Measurements from ENCODE around the gene UNC119. TPM values are rescaled to one million over a fixed set of nuclear protein-coding genes. Genes with fewer than 3 reads are reported as not detected.
A peak's percentile ranks its signal among the peaks of the same experiment; 100 is the strongest.
"Not testable (repeated sequence)": the region's sequence is repeated elsewhere in the genome, so short reads cannot be mapped to it uniquely, and the experiment has no call there.

Gene UNC119
- 39.0 and 39.7 TPM in 2 replicates for total RNA-seq (2014; rRNA removed; shearing (Covaris generic))

- DNase-seq (ENCODE audit: low spot score), result no peak
Observed at GRCh38 chr17:28552176-28552999, at the start of gene UNC119. Gene UNC119 (minus strand): TSS chr17:28552624. CDS start chr17:28552557, 67 bp downstream.

GRCh38 chr17:28599311-28600184 is 47.1 kb upstream of the UNC119 start:
- DNase-seq (ENCODE audit: low spot score), result peak; percentile 73

DNA sequence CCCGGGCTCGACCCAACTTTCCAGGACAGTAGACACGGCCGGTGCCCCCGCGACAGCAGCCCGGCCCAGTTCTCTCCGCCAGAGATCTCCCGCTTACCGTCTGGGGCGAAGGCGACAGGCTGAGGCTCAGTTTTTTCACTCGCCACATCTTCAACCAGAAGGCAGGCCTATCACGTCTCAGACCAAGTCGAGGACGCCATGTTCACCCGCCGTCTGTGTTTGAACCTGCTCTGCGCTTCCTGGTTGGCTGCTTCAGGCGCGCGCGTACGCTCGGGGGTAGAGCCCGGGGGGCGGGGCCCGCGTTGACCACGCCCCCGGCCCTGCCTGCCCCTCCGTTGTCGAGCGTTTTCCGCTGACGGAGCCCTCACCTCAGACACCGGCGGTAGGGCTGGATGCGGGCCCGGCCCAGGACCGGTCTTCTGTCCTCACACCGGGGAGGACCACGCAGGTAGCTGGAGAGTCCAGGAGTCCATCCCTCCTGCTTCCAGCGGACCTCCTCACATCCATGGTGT is 46.4 kb upstream of the UNC119 start, which contains the start of gene SPAG5:
SPAG5 (minus strand) TSS at position 227 of the 512 bp plus-strand sequence; CDS start at position 148, 79 bp downstream.
- DNase-seq (ENCODE audit: low spot score), result peak; percentile 89

- no peak for DNase-seq (ENCODE audit: low spot score)
Observed at GRCh38 chr17:28598389-28598788, 46.0 kb upstream of the UNC119 start.

DNA sequence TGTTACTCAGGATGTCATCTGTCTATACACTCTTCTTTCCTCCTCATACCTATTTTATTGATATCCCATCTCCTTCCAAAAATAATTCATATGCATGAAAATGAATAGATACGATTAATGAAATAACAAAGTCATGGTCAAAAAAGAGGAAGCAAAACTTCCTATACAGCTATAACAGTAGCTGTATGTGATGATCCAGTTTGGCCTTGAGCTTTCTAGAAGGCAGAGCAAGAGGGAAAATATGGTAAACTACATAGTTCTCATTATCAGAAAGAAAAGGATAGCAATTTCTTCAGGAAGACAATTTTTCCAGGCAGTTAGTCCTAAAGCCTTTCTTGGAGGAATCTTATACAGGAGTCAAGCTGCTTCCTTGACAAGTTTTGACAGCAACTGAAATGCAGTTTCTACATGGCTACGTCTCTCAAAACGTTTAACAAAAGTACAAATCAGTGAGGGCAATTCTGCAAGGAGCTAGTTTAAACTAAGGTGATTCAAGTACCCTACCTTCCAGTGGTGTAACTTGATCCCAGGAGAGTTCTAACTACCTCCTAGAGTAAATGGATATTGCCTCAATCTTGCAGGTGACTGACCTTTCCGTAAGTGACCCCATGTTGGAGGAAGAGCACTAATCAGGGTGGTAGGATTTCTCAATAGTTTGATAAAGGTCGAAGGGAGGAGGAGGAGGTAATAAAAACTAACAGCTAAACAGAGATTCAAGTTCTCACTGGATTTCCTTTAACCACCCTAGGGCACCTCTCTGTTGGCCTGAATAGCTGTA is 45.4 kb upstream of the UNC119 start:
- no peak for DNase-seq (ENCODE audit: low spot score)

- no peak for DNase-seq (ENCODE audit: low spot score)
Observed at GRCh38 chr17:28592260-28592659, 39.8 kb upstream of the UNC119 start.

GRCh38 chr17:28585851-28586250 is 33.4 kb upstream of the UNC119 start:
- no peak for DNase-seq (ENCODE audit: low spot score)

DNA sequence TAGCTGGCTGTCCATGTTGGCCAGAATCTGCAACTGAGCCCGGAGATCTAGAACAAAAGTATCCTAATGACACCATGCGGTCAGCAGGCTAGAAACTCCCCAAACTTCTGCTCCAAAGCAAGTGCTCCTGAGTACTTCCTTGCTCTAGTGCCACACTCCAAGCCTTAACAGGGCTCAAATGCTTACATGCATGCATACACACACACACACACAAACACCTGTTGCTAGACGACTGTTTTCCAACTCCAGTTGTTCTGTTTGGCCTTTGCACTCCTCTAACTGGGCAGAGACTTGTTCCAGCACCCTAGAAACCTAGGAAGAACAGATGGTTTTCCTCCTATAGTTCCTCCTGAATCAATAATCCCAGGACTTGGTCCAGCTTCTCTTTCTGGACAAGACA is 32.0 kb upstream of the UNC119 start:
- no peak for DNase-seq (ENCODE audit: low spot score)

DNA sequence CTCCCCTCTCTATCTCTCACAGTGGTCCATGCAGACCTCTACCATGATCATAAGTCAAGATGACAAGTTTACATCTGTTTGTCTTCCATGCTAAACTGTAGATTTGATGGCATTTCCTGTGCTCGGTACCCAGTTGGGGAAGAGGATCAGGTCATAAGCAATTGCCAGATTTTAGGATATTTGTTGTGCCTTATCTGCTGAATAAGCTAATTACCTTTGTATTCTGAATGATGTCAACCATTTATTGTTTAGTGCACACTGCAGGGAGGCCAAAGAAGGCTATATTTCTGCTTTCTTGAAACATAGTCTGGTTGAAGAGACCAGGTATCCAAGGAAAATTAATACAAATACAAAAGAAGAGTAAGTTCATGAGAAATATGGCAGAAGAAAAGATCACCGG is 30.1 kb upstream of the UNC119 start:
- DNase-seq (ENCODE audit: low spot score), result no peak

- DNase-seq (ENCODE audit: low spot score), result no peak
Observed at GRCh38 chr17:28580959-28581358, 28.5 kb upstream of the UNC119 start.

GRCh38 chr17:28579526-28579925 is 27.1 kb upstream of the UNC119 start:
- DNase-seq (ENCODE audit: low spot score), result no peak

DNA sequence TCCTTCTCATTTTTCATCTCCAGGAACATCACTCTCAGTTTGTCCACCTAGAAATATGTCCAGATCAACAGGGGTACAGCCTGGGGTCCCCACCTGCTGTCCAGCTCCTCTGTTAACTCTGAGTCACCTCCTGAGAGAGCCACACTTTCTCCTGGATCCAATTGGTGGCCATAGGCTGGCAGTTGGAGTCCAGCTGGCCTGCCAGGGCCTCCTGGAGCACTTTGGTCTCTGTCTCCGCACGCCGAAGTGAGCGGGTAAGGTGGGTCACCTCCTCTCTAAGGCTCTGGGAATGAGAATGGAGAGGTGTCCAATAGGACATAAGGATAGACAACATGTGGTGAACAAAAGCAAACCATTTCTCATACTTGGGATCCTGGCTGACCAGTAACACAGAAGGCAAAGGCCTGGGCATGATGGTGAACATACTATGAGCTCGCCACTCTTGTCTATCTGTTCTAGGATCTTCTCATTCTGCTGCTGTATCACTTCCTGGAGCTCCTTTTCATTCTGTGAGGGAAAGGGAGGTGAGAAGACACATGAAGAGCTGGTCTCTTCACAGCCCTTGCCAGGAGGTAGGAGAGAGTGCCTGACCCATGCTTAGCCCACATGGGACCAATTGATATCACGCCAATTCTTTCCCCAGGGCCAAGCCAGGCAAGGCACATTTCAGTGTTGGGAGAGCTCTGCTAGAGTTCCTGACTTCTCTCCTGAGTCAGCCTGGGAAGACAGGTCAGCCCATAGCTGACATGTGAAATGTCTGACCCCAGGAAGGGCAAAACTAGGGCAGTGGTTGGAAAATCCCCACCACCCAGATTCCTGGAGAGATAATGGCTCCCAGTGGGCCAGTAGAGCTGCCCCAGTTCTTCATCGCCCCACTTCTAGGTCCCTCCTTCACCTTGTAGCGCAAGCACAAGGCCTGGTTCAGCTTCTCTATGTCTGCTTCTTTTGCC is 26.1 kb upstream of the UNC119 start:
- no peak for DNase-seq (ENCODE audit: low spot score)

DNA sequence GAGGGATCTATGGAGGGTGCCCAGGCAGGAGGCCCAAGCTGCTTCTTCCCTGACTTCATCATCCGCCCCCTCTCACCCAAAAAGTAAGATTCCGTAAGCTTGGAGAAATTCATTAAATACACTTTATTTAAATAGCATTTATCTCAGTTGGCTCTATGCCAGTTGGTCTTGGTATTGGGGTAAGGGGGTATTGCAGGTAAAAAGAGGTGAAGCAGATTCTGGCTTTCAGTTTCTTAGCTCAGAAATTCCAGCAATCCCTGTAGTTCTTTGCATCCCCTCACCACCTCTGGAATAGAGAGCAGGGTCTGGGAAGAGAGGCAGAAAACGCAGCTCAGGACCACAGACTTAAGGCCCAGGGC is 25.0 kb upstream of the UNC119 start:
- DNase-seq (ENCODE audit: low spot score), result no peak

GRCh38 chr17:28576758-28577465 is 24.5 kb upstream of the UNC119 start, which contains the start of gene ALDOC:
Gene ALDOC (minus strand): TSS chr17:28576895. CDS start chr17:28575532, 1,363 bp downstream.
- peak; percentile 34 for DNase-seq (ENCODE audit: low spot score)

DNA sequence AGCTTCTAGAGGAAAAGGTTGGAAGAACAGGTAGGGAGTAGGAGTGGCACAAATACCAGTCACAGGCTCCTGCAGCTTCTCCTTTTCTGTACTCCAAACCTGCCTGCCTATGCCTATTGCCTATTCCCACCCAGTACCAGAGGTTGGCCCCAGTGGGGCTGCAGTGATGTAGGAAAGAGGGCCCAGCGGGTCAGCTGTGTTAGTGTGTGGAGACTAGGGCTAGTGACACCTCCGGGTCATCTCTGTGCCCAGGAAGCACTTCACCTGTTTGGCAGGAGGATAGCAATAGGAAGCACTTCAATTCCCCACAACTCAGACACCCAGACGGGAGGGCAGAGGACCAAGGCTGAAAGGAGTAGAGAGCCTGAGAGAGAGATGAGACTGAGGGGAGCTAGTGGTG is 23.6 kb upstream of the UNC119 start:
- DNase-seq (ENCODE audit: low spot score), result not testable (repeated sequence)

- no peak for DNase-seq (ENCODE audit: low spot score)
Observed at GRCh38 chr17:28575126-28575795, 22.8 kb upstream of the UNC119 start.

- DNase-seq (ENCODE audit: low spot score), result no peak
Observed at GRCh38 chr17:28574526-28574925, 22.1 kb upstream of the UNC119 start.

- no peak for DNase-seq (ENCODE audit: low spot score)
Observed at GRCh38 chr17:28573966-28574480, 21.6 kb upstream of the UNC119 start.

- no peak for DNase-seq (ENCODE audit: low spot score)
Observed at GRCh38 chr17:28573521-28573920, 21.1 kb upstream of the UNC119 start.

All from H4 (cell line).